ENCODE measurements around the gene NEB.

GRCh38 chr2:151771599-151772358 lies 37.5 kb upstream of the NEB start:
- TF ChIP-seq CTCF (IDR thresholded peaks at IDR 0.05) (no peak), POLR2A (IDR thresholded peaks at IDR 0.05) (no peak), POLR2AphosphoS5 (IDR thresholded peaks at IDR 0.05) (no peak)
